ENCODE data around the gene PEAK3. TPM values are rescaled to one million over a fixed set of nuclear protein-coding genes. Genes with fewer than 3 reads are reported as not detected.

PEAK3 gene
- total and polyA plus RNA-seq, 4 donors: 0.31 to 7.4 (median 3.8) TPM

DNA sequence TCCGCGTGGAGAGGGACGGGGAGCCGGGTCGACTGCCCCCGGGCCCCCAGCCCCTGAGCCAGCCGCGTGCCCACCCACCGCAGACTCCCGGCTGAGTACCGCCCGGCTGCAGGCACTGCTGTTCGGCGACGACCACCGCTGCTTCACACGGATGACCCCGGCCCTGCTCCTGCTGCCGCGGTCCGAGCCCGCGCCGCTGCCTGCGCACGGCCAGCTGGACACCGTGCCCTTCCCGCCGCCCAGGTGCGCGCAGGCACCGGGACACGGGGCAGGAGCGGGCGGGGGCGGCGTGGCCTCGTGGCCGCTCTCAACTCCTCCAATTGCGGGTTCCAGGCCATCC, 31.2 kb downstream of the PEAK3 start:
- no peak for TF ChIP-seq CTCF (IDR thresholded peaks at IDR 0.05; ENCODE audit: control extremely low read depth, extremely low read depth)
- Histone ChIP-seq H3K27ac (ENCODE audit: low read depth in 1 of 2, low read length in 1 of 2) (no peak overlapping the region), H3K4me3 (no peak overlapping the region), H3K27me3 (ENCODE audit: control insufficient read depth in 3 of 3, insufficient read depth in 3 of 3, low read length in 2 of 3) (peaks cover 4 to 34% (median 12%) of the 10 kb centered on the region in 3 donors), H3K36me3 (ENCODE audit: control insufficient read depth in 4 of 4, insufficient read depth in 4 of 4, low read length in 4 of 4) (peaks cover 2 to 31% (median 15%) of the 10 kb centered on the region in 4 donors), H3K9ac (ENCODE audit: insufficient read depth in 1 of 2, low read length in 2 of 2) (no peak overlapping the region), H3K4me1 (ENCODE audit: control insufficient read depth in 5 of 5, insufficient read depth in 5 of 5, low read length in 5 of 5) (peaks cover 0 to 39% (median 0%) of the 10 kb centered on the region in 5 donors), H3K9me3 (ENCODE audit: control insufficient read depth in 4 of 4, insufficient read depth in 3 of 4, low read length in 3 of 4) (peaks cover 0 to 6% (median 0%) of the 10 kb centered on the region in 4 donors)
- ATAC-seq (ENCODE audit: insufficient read depth, low FRiP score): no peak
- WGBS, 2 donors: 5 to 7% methylated on average over 27 to 40 of the region's 40 CpGs
- DNase-seq: no peak

DNA sequence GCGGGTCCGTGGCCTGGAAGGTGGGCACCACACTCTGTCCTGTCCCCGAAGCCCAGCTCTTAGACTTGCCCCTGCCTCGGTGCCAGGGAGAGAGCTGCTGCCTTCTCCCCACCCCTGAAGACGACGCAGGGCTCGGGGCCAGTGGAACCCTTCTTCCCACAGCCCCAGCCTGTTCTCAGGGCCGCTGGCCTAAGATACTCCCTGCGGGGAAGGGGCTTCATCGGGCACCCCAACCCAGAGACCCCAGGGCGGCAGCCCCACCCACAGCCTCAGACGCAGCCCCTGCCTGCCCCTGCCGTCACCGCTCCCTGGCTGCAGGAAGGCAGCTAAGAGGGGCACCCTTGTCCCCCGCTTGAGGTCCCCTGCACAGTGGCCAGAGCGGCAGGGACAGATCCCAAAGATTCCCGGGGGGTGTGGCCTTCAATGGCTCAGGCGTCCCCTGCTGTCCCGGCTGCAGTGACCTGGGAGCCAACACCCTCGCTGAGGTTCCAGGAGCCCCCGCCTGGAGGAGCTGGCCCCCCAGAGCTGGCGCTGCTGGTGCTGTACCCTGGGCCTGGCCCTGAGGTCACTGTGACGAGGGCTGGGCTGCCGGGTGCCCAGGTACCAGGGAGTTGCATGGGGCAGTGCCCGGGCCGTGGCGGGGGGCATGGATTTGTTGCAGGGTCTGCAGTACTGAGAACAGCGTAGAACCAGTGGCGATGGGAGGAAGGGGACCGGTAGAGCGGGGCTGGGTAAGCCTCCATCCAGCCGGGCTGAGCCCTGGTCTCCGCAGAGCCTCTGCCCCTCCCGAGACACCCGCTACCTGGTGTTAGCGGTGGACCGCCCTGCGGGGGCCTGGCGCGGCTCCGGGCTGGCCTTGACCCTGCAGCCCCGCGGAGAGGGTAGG, 31.9 kb downstream of the PEAK3 start:
- Histone ChIP-seq H3K27me3 (ENCODE audit: control insufficient read depth in 3 of 3, insufficient read depth in 3 of 3, low read length in 2 of 3) (peaks cover 4 to 34% (median 12%) of the 10 kb centered on the region in 3 donors), H3K36me3 (ENCODE audit: control insufficient read depth in 4 of 4, insufficient read depth in 4 of 4, low read length in 4 of 4) (peaks cover 6 to 37% (median 20%) of the 10 kb centered on the region in 4 donors), H3K27ac (ENCODE audit: low read depth in 1 of 2, low read length in 1 of 2) (no peak overlapping the region), H3K4me3 (no peak overlapping the region), H3K9me3 (ENCODE audit: control insufficient read depth in 4 of 4, insufficient read depth in 3 of 4, low read length in 3 of 4) (peaks cover 0 to 6% (median 0%) of the 10 kb centered on the region in 4 donors), H3K9ac (ENCODE audit: insufficient read depth in 1 of 2, low read length in 2 of 2) (no peak overlapping the region), H3K4me1 (ENCODE audit: control insufficient read depth in 5 of 5, insufficient read depth in 5 of 5, low read length in 5 of 5) (peaks cover 0 to 39% (median 0%) of the 10 kb centered on the region in 5 donors)
- ATAC-seq (ENCODE audit: insufficient read depth, low FRiP score) (no peak), DNase-seq (no peak)
- TF ChIP-seq CTCF (IDR thresholded peaks at IDR 0.05; ENCODE audit: control extremely low read depth, extremely low read depth): no peak
- WGBS, 2 donors: 29% methylated on average over 39 to 43 of the region's 43 CpGs

DNA sequence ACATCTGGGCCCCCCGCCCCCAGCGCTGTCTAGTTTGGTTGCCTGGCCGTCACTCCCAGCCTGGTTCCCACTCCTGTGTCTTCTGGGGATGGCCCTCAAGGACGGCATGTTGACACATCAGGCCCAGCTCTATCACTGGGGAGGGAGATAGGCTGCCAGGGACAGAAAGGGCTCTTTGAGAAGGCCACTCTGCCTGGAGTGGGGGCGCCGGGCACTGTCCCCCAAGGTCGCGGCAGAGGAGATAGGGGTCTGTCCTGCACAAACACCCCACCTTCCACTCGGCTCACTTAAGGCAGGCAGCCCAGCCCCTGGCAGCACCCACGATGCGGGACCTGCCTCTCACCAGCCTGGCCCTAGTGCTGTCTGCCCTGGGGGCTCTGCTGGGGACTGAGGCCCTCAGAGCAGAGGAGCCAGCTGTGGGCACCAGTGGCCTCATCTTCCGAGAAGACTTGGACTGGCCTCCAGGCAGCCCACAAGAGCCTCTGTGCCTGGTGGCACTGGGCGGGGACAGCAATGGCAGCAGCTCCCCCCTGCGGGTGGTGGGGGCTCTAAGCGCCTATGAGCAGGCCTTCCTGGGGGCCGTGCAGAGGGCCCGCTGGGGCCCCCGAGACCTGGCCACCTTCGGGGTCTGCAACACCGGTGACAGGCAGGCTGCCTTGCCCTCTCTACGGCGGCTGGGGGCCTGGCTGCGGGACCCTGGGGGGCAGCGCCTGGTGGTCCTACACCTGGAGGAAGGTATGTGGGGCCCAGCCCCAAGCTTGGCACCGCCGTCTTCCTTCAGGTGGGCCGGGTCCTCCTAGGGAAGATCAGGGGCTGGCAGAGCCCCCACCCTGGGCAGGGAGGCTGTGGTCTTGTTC, 32.7 kb downstream of the PEAK3 start, which contains the start of gene AMH:
TSS of gene AMH (plus strand) at position 314 of the 857 bp plus-strand sequence. CDS start at position 324, 10 bp downstream.
- no peak for ATAC-seq (ENCODE audit: insufficient read depth, low FRiP score)
- no peak for TF ChIP-seq CTCF (IDR thresholded peaks at IDR 0.05; ENCODE audit: control extremely low read depth, extremely low read depth)
- no peak for DNase-seq
- no peak within 1 kb of the TSS for H3K9ac ChIP-seq (ENCODE audit: insufficient read depth in 1 of 2, low read length in 2 of 2)
- H3K4me1 ChIP-seq (ENCODE audit: control insufficient read depth in 5 of 5, insufficient read depth in 5 of 5, low read length in 5 of 5): peaks cover 0 to 39% (median 0%) of the 10 kb centered on the region in 5 donors
- no peak within 1 kb of the TSS for H3K4me3 ChIP-seq
- peaks cover 4 to 34% (median 12%) of the 10 kb centered on the region in 3 donors for H3K27me3 ChIP-seq (ENCODE audit: control insufficient read depth in 3 of 3, insufficient read depth in 3 of 3, low read length in 2 of 3)
- H3K27ac ChIP-seq (ENCODE audit: low read depth in 1 of 2, low read length in 1 of 2): no peak within 1 kb of the TSS
- peaks cover 14 to 46% (median 27%) of the 10 kb centered on the region in 4 donors for H3K36me3 ChIP-seq (ENCODE audit: control insufficient read depth in 4 of 4, insufficient read depth in 4 of 4, low read length in 4 of 4)
- peaks cover 0 to 6% (median 0%) of the 10 kb centered on the region in 4 donors for H3K9me3 ChIP-seq (ENCODE audit: control insufficient read depth in 4 of 4, insufficient read depth in 3 of 4, low read length in 3 of 4)
- WGBS, 2 donors: 83 to 84% methylated on average over 25 to 27 of the region's 27 CpGs
